Sigmoid colon (tissue), 7 donors: ENCODE data around the gene ARHGEF11. TPM values are rescaled to one million over a fixed set of nuclear protein-coding genes. Genes with fewer than 3 reads are reported as not detected.

Source experiments
- DNase-seq: peaks from one replicate; pipeline ENCODE4 v3.0.0-alpha.2; 2019
- H3K27ac ChIP-seq, 4 donors: fragments of 200-600 bp; sonication (generic); one replicate each; pipeline ENCODE4 v1.5.1; 2016 to 2019; ENCODE audit warnings: mild to moderate bottlenecking in 1 of 4
- H3K27me3 ChIP-seq, 3 donors: fragments of 200-600 bp; sonication (generic); one replicate each; pipeline ENCODE4 v1.5.1; 2019; ENCODE audit warnings: mild to moderate bottlenecking in 1 of 3
- H3K36me3 ChIP-seq, 4 donors: fragments of 200-600 bp; sonication (generic); one replicate each; pipeline ENCODE4 v1.5.1; 2016 to 2019
- H3K4me1 ChIP-seq, 4 donors: fragments of 200-600 bp; sonication (generic); one replicate each; pipeline ENCODE4 v1.5.1; 2017 to 2019
- H3K4me3 ChIP-seq, 4 donors: fragments of 200-600 bp; sonication (generic); one replicate each; pipeline ENCODE4 v1.5.1; 2017 to 2019; ENCODE audit warnings: mild to moderate bottlenecking in 2 of 4, moderate library complexity in 1 of 4
- H3K9me3 ChIP-seq, 4 donors: fragments of 200-600 bp in 3 of 4; sonication (generic) in 3 of 4; one replicate each; pipeline versions ENCODE4 v1.5.1 to v1.6.1; 2013 to 2019
- EP300 ChIP-seq, 4 donors: sonication (generic); formaldehyde crosslinking; IDR thresholded peaks; one replicate each; pipeline ENCODE4 v1.6.1; 2017; ENCODE audit warnings: antibody characterized with exemption in 4 of 4
- POLR2A ChIP-seq, 2 donors: fragments of 450-650 bp; IDR thresholded peaks; one replicate each; pipeline ENCODE4 v1.6.1; 2016; ENCODE audit warnings: antibody characterized with exemption in 2 of 2, mild to moderate bottlenecking in 2 of 2, moderate library complexity in 2 of 2
- POLR2AphosphoS5 ChIP-seq, 4 donors: sonication (generic); formaldehyde crosslinking; IDR thresholded peaks; one replicate each; pipeline ENCODE4 v1.6.1; 2017; ENCODE audit warnings: antibody characterized with exemption in 4 of 4
- WGBS, 2 donors: extraction: QIAGEN DNeasy Blood & Tissue Kit; methylation state at CpG; one replicate each; pipeline ENCODE4 v1.1.7; 2013; 5-methylcytosine and 5-hydroxymethylcytosine counted together
- intact Hi-C: fragments of 100-400 bp; cut with DNase I; formaldehyde crosslinking; loops from one replicate; pipeline ENCODE4 v1.15.1; 2023
- polyA plus RNA-seq, 3 donors: library from polyadenylated mRNA; stranded (reverse); fragments of 200-250 nt; gene quantifications; one replicate each; pipeline ENCODE4 v1.2.3, GENCODE V29; 2013
- total RNA-seq, 4 donors: library from RNA; depleted of rRNA; stranded (reverse); fragments of >200 nt; gene quantifications; one replicate each; pipeline ENCODE4 v1.1.0, GENCODE V29; 2016
- TF ChIP-seq, protein P1 (sequence below), 4 experiments: fragments of 450-650 bp in 3 of 4; fragments of 200-600 bp in 1 of 4; IDR thresholded peaks; one replicate each; pipeline ENCODE4 v1.5.1; 2016 to 2019; ENCODE audit warnings: antibody characterized with exemption in 4 of 4, mild to moderate bottlenecking in 3 of 4, moderate library complexity in 2 of 4
- donor health status: healthy with polysubstance abuse.
- donor health status: Bipolar disorder and iron deficiency.
- donor health status: healthy.

ARHGEF11 gene
- total and polyA plus RNA-seq, 7 donors, result 14.8 to 46.8 (median 27.5) TPM

- DNase-seq, result no peak
- Histone ChIP-seq H3K27me3 (peaks cover 18 to 41% (median 22%) of the 10 kb centered on the region in 3 donors), H3K4me3 (no peak overlapping the region), H3K36me3 (no peaks in the 10 kb centered on the region), H3K9me3 (no peaks in the 10 kb centered on the region), H3K4me1 (peaks cover 0 to 38% (median 15%) of the 10 kb centered on the region in 4 donors), H3K27ac (peak overlapping the region; percentile 8 to 78 (median 68))
- WGBS, 2 donors, result 87% methylated on average over 16 of the region's 16 CpGs
- TF ChIP-seq POLR2AphosphoS5 (IDR thresholded peaks at IDR 0.05) (peak in 1 of 4 donors; percentile 34), POLR2A (IDR thresholded peaks at IDR 0.05) (no peak)
- intact Hi-C loops, result loop anchor here (10.0 kb wide), 1 partner anchor 192 kb away; the partner anchor contains the start of gene CRABP2
Observed at GRCh38 chr1:156896490-156897033, 149.0 kb downstream of the ARHGEF11 start.

GRCh38 chr1:156895927-156896326 is 149.6 kb downstream of the ARHGEF11 start:
- intact Hi-C loops, result loop anchor here (10.0 kb wide), 1 partner anchor 191 kb away; the partner anchor contains the start of gene CRABP2
- DNase-seq, result no peak
- Histone ChIP-seq H3K4me1 (peaks cover 0 to 38% (median 15%) of the 10 kb centered on the region in 4 donors), H3K36me3 (no peaks in the 10 kb centered on the region), H3K27me3 (peaks cover 18 to 41% (median 22%) of the 10 kb centered on the region in 3 donors), H3K27ac (peak overlapping the region; percentile 8 to 83 (median 75)), H3K9me3 (no peaks in the 10 kb centered on the region), H3K4me3 (peak overlapping the region in 1 of 4 donors; percentile 1)
- WGBS, 2 donors, result 89 to 92% methylated on average over 6 of the region's 6 CpGs
- TF ChIP-seq, protein P1, sequence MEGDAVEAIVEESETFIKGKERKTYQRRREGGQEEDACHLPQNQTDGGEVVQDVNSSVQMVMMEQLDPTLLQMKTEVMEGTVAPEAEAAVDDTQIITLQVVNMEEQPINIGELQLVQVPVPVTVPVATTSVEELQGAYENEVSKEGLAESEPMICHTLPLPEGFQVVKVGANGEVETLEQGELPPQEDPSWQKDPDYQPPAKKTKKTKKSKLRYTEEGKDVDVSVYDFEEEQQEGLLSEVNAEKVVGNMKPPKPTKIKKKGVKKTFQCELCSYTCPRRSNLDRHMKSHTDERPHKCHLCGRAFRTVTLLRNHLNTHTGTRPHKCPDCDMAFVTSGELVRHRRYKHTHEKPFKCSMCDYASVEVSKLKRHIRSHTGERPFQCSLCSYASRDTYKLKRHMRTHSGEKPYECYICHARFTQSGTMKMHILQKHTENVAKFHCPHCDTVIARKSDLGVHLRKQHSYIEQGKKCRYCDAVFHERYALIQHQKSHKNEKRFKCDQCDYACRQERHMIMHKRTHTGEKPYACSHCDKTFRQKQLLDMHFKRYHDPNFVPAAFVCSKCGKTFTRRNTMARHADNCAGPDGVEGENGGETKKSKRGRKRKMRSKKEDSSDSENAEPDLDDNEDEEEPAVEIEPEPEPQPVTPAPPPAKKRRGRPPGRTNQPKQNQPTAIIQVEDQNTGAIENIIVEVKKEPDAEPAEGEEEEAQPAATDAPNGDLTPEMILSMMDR (IDR thresholded peaks at IDR 0.05), result no peak
- TF ChIP-seq EP300 (IDR thresholded peaks at IDR 0.05), result no peak
- TF ChIP-seq POLR2A (IDR thresholded peaks at IDR 0.05), result no peak
- TF ChIP-seq POLR2AphosphoS5 (IDR thresholded peaks at IDR 0.05), result no peak

DNA sequence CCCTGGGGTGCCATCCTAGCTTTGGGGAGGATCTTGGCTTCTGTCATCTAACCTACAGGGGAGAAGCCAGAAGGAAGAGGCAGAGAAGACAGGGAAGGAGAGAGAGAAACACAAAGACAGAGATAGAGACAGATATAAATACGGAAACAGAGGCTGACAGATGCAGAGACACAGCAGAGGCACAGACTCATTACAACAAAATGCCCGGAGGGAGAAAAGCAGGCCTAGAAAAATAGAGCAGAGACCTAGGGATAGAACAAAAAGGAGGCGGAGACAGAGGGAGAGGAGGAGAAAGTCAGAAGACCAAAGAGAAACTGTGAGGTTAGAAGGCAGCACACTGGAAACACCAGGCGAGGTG is 150.1 kb downstream of the ARHGEF11 start:
- H3K4me3 ChIP-seq, result peak overlapping the region in 1 of 4 donors; percentile 1
- no peak for DNase-seq

GRCh38 chr1:156894711-156895454 is 150.7 kb downstream of the ARHGEF11 start:
- TF ChIP-seq, protein P1 (IDR thresholded peaks at IDR 0.05), result no peak
- TF ChIP-seq POLR2A (IDR thresholded peaks at IDR 0.05) (no peak), EP300 (IDR thresholded peaks at IDR 0.05) (no peak), POLR2AphosphoS5 (IDR thresholded peaks at IDR 0.05) (peak in 2 of 4 donors; percentile 30 to 34)
- no peaks in the 10 kb centered on the region for H3K9me3 ChIP-seq
- peaks cover 18 to 41% (median 22%) of the 10 kb centered on the region in 3 donors for H3K27me3 ChIP-seq
- H3K4me1 ChIP-seq, result peaks cover 0 to 38% (median 15%) of the 10 kb centered on the region in 4 donors
- DNase-seq, result no peak
- intact Hi-C loops, result loop anchor here (5.0 to 10.0 kb wide), 2 partner anchors 177 to 190 kb away; partner anchors contain the start of gene CRABP2
- H3K27ac ChIP-seq, result peak overlapping the region; percentile 72 to 83 (median 77)
- no peaks in the 10 kb centered on the region for H3K36me3 ChIP-seq
- peak overlapping the region; percentile 31 to 45 (median 44) for H3K4me3 ChIP-seq
- WGBS, 2 donors, result 73 to 74% methylated on average over 12 of the region's 12 CpGs

More for the DNA sequence above, 150.1 kb downstream of the ARHGEF11 start:
- peak overlapping the region; percentile 72 to 83 (median 77) for H3K27ac ChIP-seq
- WGBS, 2 donors, result 79 to 82% methylated on average over 4 of the region's 4 CpGs
- intact Hi-C loops, result loop anchor here (10.0 kb wide), 1 partner anchor 191 kb away; the partner anchor contains the start of gene CRABP2
- no peaks in the 10 kb centered on the region for H3K36me3 ChIP-seq
- H3K9me3 ChIP-seq, result no peaks in the 10 kb centered on the region
- peaks cover 18 to 41% (median 22%) of the 10 kb centered on the region in 3 donors for H3K27me3 ChIP-seq
- peaks cover 0 to 38% (median 15%) of the 10 kb centered on the region in 4 donors for H3K4me1 ChIP-seq
- TF ChIP-seq POLR2A (IDR thresholded peaks at IDR 0.05), result no peak
- TF ChIP-seq, protein P1 (IDR thresholded peaks at IDR 0.05), result no peak
- TF ChIP-seq EP300 (IDR thresholded peaks at IDR 0.05), result no peak

GRCh38 chr1:156894001-156894400 is 151.5 kb downstream of the ARHGEF11 start:
- no peaks in the 10 kb centered on the region for H3K36me3 ChIP-seq
- TF ChIP-seq, protein P1 (IDR thresholded peaks at IDR 0.05), result no peak
- TF ChIP-seq POLR2A (IDR thresholded peaks at IDR 0.05) (no peak), POLR2AphosphoS5 (IDR thresholded peaks at IDR 0.05) (no peak), EP300 (IDR thresholded peaks at IDR 0.05) (no peak)
- no peak for DNase-seq
- peaks cover 0 to 33% (median 15%) of the 10 kb centered on the region in 4 donors for H3K4me1 ChIP-seq
- peak overlapping the region; percentile 72 to 83 (median 77) for H3K27ac ChIP-seq
- H3K27me3 ChIP-seq, result peaks cover 18 to 41% (median 22%) of the 10 kb centered on the region in 3 donors
- H3K4me3 ChIP-seq, result peak overlapping the region; percentile 31 to 45 (median 44)
- H3K9me3 ChIP-seq, result no peaks in the 10 kb centered on the region
- 40 to 46% methylated on average over 5 of the region's 5 CpGs for WGBS, 2 donors
- intact Hi-C loops, result loop anchor here (5.0 to 10.0 kb wide), 2 partner anchors 178 to 189 kb away; partner anchors contain the start of gene CRABP2
